HL-60/S4 treated with phorbol 12-myristate 13-acetate at 8.2 ng/mL for 4 days and 3 days (cell line): ENCODE data around the gene HDAC7.

Experiments
- in situ Hi-C: fragments of 300-500 bp; cut with MboI; formaldehyde crosslinking; loops from 2 replicates; pipeline ENCODE4 v1.15.0; 2022; ENCODE audit warnings: low sequenced_read_pairs

HDAC7 gene

GRCh38 chr12:47833591-47834012 is 13.9 kb upstream of the HDAC7 start:
- in situ Hi-C loops = loop anchor here (10.0 kb wide), 1 partner anchor 49 kb away; no protein-coding TSS in a partner anchor

GRCh38 chr12:47832263-47832933 is 12.7 kb upstream of the HDAC7 start:
- in situ Hi-C loops = loop anchor here (10.0 kb wide), 1 partner anchor 48 kb away; no protein-coding TSS in a partner anchor

GRCh38 chr12:47829584-47829983 is 9.9 kb upstream of the HDAC7 start:
- in situ Hi-C loops = no loop called here

GRCh38 chr12:47828976-47829482 is 9.3 kb upstream of the HDAC7 start:
- in situ Hi-C loops = no loop called here

GRCh38 chr12:47828008-47828975 is 8.6 kb upstream of the HDAC7 start:
- in situ Hi-C loops = no loop called here

GRCh38 chr12:47825173-47825639 is 5.5 kb upstream of the HDAC7 start:
- in situ Hi-C loops = no loop called here

- in situ Hi-C loops = no loop called here
Measured at GRCh38 chr12:47824635-47825034, 4.9 kb upstream of the HDAC7 start.

GRCh38 chr12:47824198-47824597 is 4.5 kb upstream of the HDAC7 start:
- in situ Hi-C loops = no loop called here

GRCh38 chr12:47823422-47824086 is 3.9 kb upstream of the HDAC7 start:
- in situ Hi-C loops = no loop called here

GRCh38 chr12:47822863-47823262 is 3.2 kb upstream of the HDAC7 start:
- in situ Hi-C loops = no loop called here

- in situ Hi-C loops = no loop called here
Measured at GRCh38 chr12:47822401-47822800, 2.7 kb upstream of the HDAC7 start.

- in situ Hi-C loops = no loop called here
Measured at GRCh38 chr12:47821346-47821706, 1.6 kb upstream of the HDAC7 start.

- in situ Hi-C loops = no loop called here
Measured at GRCh38 chr12:47820631-47821345, 1.1 kb upstream of the HDAC7 start.

- in situ Hi-C loops = no loop called here
Measured at GRCh38 chr12:47819138-47819895, 386 bp downstream of the HDAC7 start.

GRCh38 chr12:47818467-47819137 is 1.1 kb downstream of the HDAC7 start:
- in situ Hi-C loops = no loop called here

GRCh38 chr12:47818007-47818376 is 1.7 kb downstream of the HDAC7 start:
- in situ Hi-C loops = no loop called here

GRCh38 chr12:47817272-47818006 is 2.3 kb downstream of the HDAC7 start:
- in situ Hi-C loops = no loop called here

- in situ Hi-C loops = no loop called here
Measured at GRCh38 chr12:47816403-47817271, 3.1 kb downstream of the HDAC7 start.
